ENCODE measurements around the gene RPA1.

- TF ChIP-seq CTCF (IDR thresholded peaks at IDR 0.05): no peak
- no peak for TF ChIP-seq POLR2AphosphoS5 (IDR thresholded peaks at IDR 0.05; ENCODE audit: insufficient read depth in 1 of 2, low read depth in 1 of 2)
These were observed 118.7 kb downstream of the RPA1 start for GRCh38 chr17:1948517-1948825.
